Measurements from ENCODE around the gene CEP57L1. TPM values are rescaled to one million over a fixed set of nuclear protein-coding genes. Genes with fewer than 3 reads are reported as not detected.

CEP57L1 gene
- total RNA-seq, 3 donors from 2014 or later, result 12.0 to 15.9 (median 14.1) TPM

DNA sequence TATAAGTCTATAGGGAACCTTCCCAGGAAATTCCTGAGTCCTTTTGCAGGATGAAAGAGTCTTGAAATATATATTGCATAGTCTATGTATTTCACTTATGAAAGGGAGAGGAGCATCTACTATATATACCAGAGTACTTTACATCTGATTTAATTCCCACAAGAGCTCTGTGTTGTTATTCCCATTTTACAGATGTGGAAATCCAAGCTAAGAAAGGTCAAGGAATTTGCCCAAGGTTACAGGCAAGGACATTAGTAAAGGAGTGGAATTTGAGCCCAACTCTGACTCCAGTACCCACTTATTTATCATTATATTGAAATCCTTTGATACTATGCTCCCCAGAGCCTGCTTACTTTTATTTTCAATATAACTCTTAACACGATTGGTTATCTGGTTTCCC, 3.2 kb upstream of the CEP57L1 start:
- Histone ChIP-seq H3K4me3 (no peak overlapping the region), H3K9me3 (no peaks in the 10 kb centered on the region), H3K36me3 (ENCODE audit: low read depth) (no peaks in the 10 kb centered on the region), H3K4me1 (ENCODE audit: low read depth) (peaks cover 22% of the 10 kb centered on the region)
- ATAC-seq (no peak), DNase-seq (no peak)
- TF ChIP-seq, protein P1, sequence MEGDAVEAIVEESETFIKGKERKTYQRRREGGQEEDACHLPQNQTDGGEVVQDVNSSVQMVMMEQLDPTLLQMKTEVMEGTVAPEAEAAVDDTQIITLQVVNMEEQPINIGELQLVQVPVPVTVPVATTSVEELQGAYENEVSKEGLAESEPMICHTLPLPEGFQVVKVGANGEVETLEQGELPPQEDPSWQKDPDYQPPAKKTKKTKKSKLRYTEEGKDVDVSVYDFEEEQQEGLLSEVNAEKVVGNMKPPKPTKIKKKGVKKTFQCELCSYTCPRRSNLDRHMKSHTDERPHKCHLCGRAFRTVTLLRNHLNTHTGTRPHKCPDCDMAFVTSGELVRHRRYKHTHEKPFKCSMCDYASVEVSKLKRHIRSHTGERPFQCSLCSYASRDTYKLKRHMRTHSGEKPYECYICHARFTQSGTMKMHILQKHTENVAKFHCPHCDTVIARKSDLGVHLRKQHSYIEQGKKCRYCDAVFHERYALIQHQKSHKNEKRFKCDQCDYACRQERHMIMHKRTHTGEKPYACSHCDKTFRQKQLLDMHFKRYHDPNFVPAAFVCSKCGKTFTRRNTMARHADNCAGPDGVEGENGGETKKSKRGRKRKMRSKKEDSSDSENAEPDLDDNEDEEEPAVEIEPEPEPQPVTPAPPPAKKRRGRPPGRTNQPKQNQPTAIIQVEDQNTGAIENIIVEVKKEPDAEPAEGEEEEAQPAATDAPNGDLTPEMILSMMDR (IDR thresholded peaks at IDR 0.05), result no peak
- intact Hi-C loops (cut with DNase I, micrococcal nuclease), result loop anchor here in 1 of 2 donors (5.0 kb wide), 1 partner anchor 295 kb away; no protein-coding TSS in a partner anchor

DNA sequence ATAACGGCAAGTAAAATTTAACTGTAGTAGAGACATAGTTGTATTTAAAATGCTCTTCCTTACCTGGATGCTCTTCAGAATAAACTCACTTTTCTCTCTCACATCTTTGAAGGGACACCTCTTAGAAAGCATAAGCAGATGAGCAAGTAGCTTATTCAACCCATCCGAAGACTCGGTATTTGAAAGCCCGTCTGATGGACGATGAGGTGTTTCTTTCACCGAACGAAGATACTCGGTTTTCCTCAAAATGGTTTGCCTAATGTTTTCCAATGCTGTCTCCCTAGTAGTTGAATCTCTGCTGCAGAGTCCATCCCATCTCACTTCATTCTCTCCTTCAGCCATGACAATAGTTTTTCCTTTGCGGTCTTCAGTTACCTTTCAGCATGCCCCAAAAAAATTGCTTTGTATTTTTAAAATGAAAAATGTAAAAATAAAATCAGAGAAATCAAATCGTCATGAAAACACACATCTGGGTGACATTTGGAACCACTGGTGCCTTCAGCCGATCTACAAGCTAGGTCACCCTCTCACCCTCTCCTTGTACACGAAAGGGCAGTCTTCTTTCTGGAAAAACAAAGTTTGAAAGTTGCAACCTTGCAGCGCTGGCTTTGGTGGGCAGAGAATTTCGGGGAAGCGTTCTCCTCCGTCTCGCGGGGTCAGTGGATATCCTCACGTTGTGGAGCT, 1.4 kb upstream of the CEP57L1 start:
- DNase-seq (no peak), ATAC-seq (no peak)
- Histone ChIP-seq H3K4me3 (peak overlapping the region; percentile 38), H3K4me1 (ENCODE audit: low read depth) (peaks cover 22% of the 10 kb centered on the region), H3K36me3 (ENCODE audit: low read depth) (no peaks in the 10 kb centered on the region), H3K9me3 (no peaks in the 10 kb centered on the region)
- intact Hi-C loops (cut with DNase I, micrococcal nuclease), result loop anchor here in 1 of 2 donors (5.0 kb wide), 1 partner anchor 293 kb away; no protein-coding TSS in a partner anchor
- TF ChIP-seq, protein P1 (IDR thresholded peaks at IDR 0.05), result no peak

DNA sequence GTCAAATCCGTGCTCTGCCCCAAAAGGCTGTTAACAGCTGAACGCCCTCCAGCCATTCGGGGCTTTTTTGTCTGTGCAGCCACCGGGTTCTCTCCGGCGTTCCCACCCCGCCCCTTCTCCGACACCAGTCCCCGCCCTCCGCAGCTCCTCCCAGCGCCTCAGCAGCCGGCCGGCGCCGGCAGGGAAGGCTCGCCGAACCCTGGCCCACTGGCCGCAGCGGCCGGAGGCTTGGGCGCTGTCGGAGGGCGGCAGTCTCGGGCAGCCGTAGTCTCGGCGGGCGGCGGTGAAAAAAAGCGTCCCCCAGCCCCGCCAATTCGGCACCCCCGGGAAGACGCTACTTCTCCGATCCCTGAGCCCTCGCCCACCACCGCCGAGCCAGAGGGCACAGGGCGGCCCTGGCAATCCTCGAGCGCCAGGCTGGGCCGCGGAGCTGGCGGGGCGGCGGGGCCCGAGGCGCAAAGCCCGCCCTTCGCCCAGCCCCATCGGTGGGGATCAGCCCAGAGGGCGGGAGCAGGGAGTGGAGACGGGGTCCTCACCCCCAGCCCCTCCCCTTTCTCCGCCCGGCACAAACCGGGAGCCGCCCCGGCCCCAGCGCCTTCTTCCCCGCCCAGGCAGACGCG, 781 bp upstream of the CEP57L1 start, which contains the start of gene SESN1:
SESN1 (minus strand) TSS at position 431 of the 620 bp plus-strand sequence. CDS start 773 bp downstream, outside the sequence.
- Histone ChIP-seq H3K4me1 (ENCODE audit: low read depth) (peaks cover 22% of the 10 kb centered on the region), H3K4me3 (peak within 1 kb of the TSS; percentile 38), H3K9me3 (no peaks in the 10 kb centered on the region), H3K36me3 (ENCODE audit: low read depth) (no peaks in the 10 kb centered on the region)
- ATAC-seq (peak; percentile 88), DNase-seq (peak; percentile 92 to 96 (median 95))
- intact Hi-C loops (cut with DNase I, micrococcal nuclease), result loop anchor here in 1 of 2 donors (5.0 kb wide), 1 partner anchor 293 kb away; no protein-coding TSS in a partner anchor
- TF ChIP-seq, protein P1 (IDR thresholded peaks at IDR 0.05), result no peak

DNA sequence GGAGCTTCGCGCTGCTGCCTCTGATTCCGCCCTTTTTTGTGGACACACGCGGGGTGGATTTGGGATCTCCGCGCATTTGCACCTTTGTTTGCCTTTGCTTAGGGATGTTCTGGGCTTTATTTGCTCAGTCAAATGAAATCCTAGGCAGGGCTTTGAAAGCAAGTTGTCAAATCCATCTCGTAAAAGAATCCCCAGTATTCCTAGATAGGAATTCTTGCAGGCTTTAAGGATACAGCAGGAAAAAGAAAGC, 453 bp downstream of the CEP57L1 start:
- ATAC-seq, result no peak
- Histone ChIP-seq H3K36me3 (ENCODE audit: low read depth) (no peaks in the 10 kb centered on the region), H3K9me3 (no peaks in the 10 kb centered on the region), H3K4me1 (ENCODE audit: low read depth) (peaks cover 21% of the 10 kb centered on the region), H3K4me3 (peak overlapping the region; percentile 38)
- intact Hi-C loops (cut with DNase I, micrococcal nuclease), result no loop called here
- TF ChIP-seq, protein P1 (IDR thresholded peaks at IDR 0.05), result no peak
- no peak for DNase-seq

DNA sequence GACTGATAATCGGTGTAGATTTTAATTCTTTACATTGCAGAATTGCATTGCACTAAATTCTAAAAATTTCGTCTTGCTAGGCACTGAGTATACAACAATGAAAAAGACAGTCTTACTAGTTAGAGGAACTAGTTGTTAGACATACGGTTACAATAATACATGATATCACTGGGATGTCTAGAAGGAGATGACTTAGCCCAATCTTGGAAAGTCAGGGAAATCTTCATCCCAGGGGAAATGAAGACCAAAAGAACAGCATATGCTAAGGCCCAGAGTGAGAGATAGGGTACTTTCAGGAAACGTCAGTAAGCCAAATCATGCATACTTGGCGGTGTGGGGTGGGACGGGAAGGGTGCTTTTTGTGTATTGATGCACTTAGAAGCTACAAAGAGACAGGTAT, 901 bp downstream of the CEP57L1 start:
- H3K4me3 ChIP-seq, result no peak overlapping the region
- TF ChIP-seq, protein P1 (IDR thresholded peaks at IDR 0.05), result no peak
- no peak for ATAC-seq
- no peak for DNase-seq
- no peaks in the 10 kb centered on the region for H3K36me3 ChIP-seq (ENCODE audit: low read depth)
- H3K4me1 ChIP-seq (ENCODE audit: low read depth), result peaks cover 17% of the 10 kb centered on the region
- H3K9me3 ChIP-seq, result no peaks in the 10 kb centered on the region
- intact Hi-C loops (cut with DNase I, micrococcal nuclease), result no loop called here
